Measurements from ENCODE around the gene GYG2.

- no peak for TF ChIP-seq POLR2A (IDR thresholded peaks at IDR 0.05)
- TF ChIP-seq CTCF (IDR thresholded peaks at IDR 0.05), result no peak
Observed at GRCh38 chrX:2785538-2785937, 43.2 kb upstream of the GYG2 start.

Data from prostate gland (tissue), 2 donors.